Breast epithelium (tissue), 3 donors: ENCODE results near the gene RAPGEF1.

Experiments
- CTCF ChIP-seq, 3 donors: fragments of 450-650 bp; IDR thresholded peaks; one replicate each; pipeline ENCODE4 v1.5.1; 2016 to 2017; ENCODE audit warnings: antibody characterized with exemption in 3 of 3, mild to moderate bottlenecking in 3 of 3, moderate library complexity in 3 of 3
- POLR2A ChIP-seq: fragments of 450-650 bp; IDR thresholded peaks from one replicate; pipeline ENCODE4 v1.6.1; 2016; ENCODE audit warnings: antibody characterized with exemption, mild to moderate bottlenecking, moderate library complexity
- POLR2AphosphoS5 ChIP-seq, 3 donors: sonication (generic); formaldehyde crosslinking; IDR thresholded peaks; one replicate each; pipeline ENCODE4 v1.6.1; 2017; ENCODE audit warnings: antibody characterized with exemption in 3 of 3

GRCh38 chr9:131528186-131528585 is 211.7 kb downstream of the RAPGEF1 start:
- no peak for TF ChIP-seq CTCF (IDR thresholded peaks at IDR 0.05)
- TF ChIP-seq POLR2A, result no peak
- TF ChIP-seq POLR2AphosphoS5 (IDR thresholded peaks at IDR 0.05), result no peak
